IgD-negative memory B cell (primary cell): ENCODE measurements around the gene RPL37A. TPM values are rescaled to one million over a fixed set of nuclear protein-coding genes. Genes with fewer than 3 reads are reported as not detected.
A peak's percentile ranks its signal among the peaks of the same experiment; 100 is the strongest.

Experiments
- H3K27ac Mint-ChIP-seq, 3 donors: one replicate each; pipeline ENCODE4 v1.8.0; 2020 to 2022; ENCODE audit warnings: mild to moderate bottlenecking in 3 of 3, mixed read lengths in 3 of 3, moderate library complexity in 1 of 3
- H3K27me3 Mint-ChIP-seq: one replicate; pipeline ENCODE4 v1.8.0; 2021; ENCODE audit warnings: mixed read lengths
- H3K36me3 Mint-ChIP-seq: one replicate; pipeline ENCODE4 v1.8.0; 2020; ENCODE audit warnings: mild to moderate bottlenecking, mixed read lengths
- H3K4me1 Mint-ChIP-seq, 3 donors: one replicate each; pipeline ENCODE4 v1.8.0; 2020 to 2022; ENCODE audit warnings: mixed read lengths in 3 of 3, mild to moderate bottlenecking in 1 of 3
- H3K4me3 Mint-ChIP-seq, 4 donors: one replicate each; pipeline ENCODE4 v1.8.0; 2020 to 2022; ENCODE audit warnings: mild to moderate bottlenecking in 4 of 4, mixed read lengths in 4 of 4, moderate library complexity in 3 of 4
- H3K9me3 Mint-ChIP-seq, 3 donors: one replicate each; pipeline ENCODE4 v1.8.0; 2020 to 2021; ENCODE audit warnings: mixed read lengths in 3 of 3, mild to moderate bottlenecking in 1 of 3
- polyA plus RNA-seq: library from polyadenylated mRNA; unstranded; fragments of 300-500 nt; fragmentation: Illumina TruSeq; gene quantifications from one replicate; pipeline ENCODE4 v1.2.3, GENCODE V29; 2021

RPL37A gene
- polyA plus RNA-seq: 4,003 TPM

- H3K4me1 Mint-ChIP-seq: peaks cover 35 to 41% (median 40%) of the 10 kb centered on the region in 3 donors
- peak within 1 kb of the TSS; percentile 91 to 98 (median 95) for H3K4me3 Mint-ChIP-seq
- no peaks in the 10 kb centered on the region for H3K27me3 Mint-ChIP-seq
- H3K36me3 Mint-ChIP-seq: peaks cover 5% of the 10 kb centered on the region
- peak within 1 kb of the TSS; percentile 61 to 96 (median 86) for H3K27ac Mint-ChIP-seq
- no peaks in the 10 kb centered on the region for H3K9me3 Mint-ChIP-seq
Observed at GRCh38 chr2:216498379-216499352, at the start of gene RPL37A. TSS of gene RPL37A (plus strand) at chr2:216498844. CDS start at chr2:216498875, 31 bp downstream.

GRCh38 chr2:216450346-216450745, 48.3 kb upstream of the RPL37A start:
- Mint-ChIP-seq H3K27ac (no peak overlapping the region), H3K9me3 (peaks cover 4 to 6% (median 4%) of the 10 kb centered on the region in 3 donors), H3K4me3 (no peak overlapping the region)

GRCh38 chr2:216450784-216451183, 47.9 kb upstream of the RPL37A start:
- H3K9me3 Mint-ChIP-seq: peaks cover 4 to 6% (median 4%) of the 10 kb centered on the region in 3 donors
- H3K4me3 Mint-ChIP-seq: no peak overlapping the region
- H3K4me1 Mint-ChIP-seq: no peaks in the 10 kb centered on the region
- no peaks in the 10 kb centered on the region for H3K27me3 Mint-ChIP-seq
- H3K36me3 Mint-ChIP-seq: peaks cover 31% of the 10 kb centered on the region
- no peak overlapping the region for H3K27ac Mint-ChIP-seq

More at GRCh38 chr2:216450346-216450745, 48.3 kb upstream of the RPL37A start:
- peaks cover 30% of the 10 kb centered on the region for H3K36me3 Mint-ChIP-seq
- H3K27me3 Mint-ChIP-seq: no peaks in the 10 kb centered on the region
- H3K4me1 Mint-ChIP-seq: no peaks in the 10 kb centered on the region

GRCh38 chr2:216453955-216454614, 44.6 kb upstream of the RPL37A start:
- H3K9me3 Mint-ChIP-seq: peaks cover 0 to 1% (median 0%) of the 10 kb centered on the region in 3 donors
- peaks cover 20% of the 10 kb centered on the region for H3K36me3 Mint-ChIP-seq
- H3K27ac Mint-ChIP-seq: no peak overlapping the region
- no peaks in the 10 kb centered on the region for H3K27me3 Mint-ChIP-seq
- no peak overlapping the region for H3K4me3 Mint-ChIP-seq
- no peaks in the 10 kb centered on the region for H3K4me1 Mint-ChIP-seq

- no peaks in the 10 kb centered on the region for H3K4me1 Mint-ChIP-seq
- no peaks in the 10 kb centered on the region for H3K27me3 Mint-ChIP-seq
- H3K36me3 Mint-ChIP-seq: peaks cover 25% of the 10 kb centered on the region
- H3K27ac Mint-ChIP-seq: no peak overlapping the region
- no peak overlapping the region for H3K4me3 Mint-ChIP-seq
- no peaks in the 10 kb centered on the region for H3K9me3 Mint-ChIP-seq
Observed at GRCh38 chr2:216463148-216463547, 35.5 kb upstream of the RPL37A start.

GRCh38 chr2:216464104-216464720, 34.4 kb upstream of the RPL37A start:
- no peaks in the 10 kb centered on the region for H3K9me3 Mint-ChIP-seq
- H3K27ac Mint-ChIP-seq: no peak overlapping the region
- no peaks in the 10 kb centered on the region for H3K4me1 Mint-ChIP-seq
- H3K4me3 Mint-ChIP-seq: no peak overlapping the region
- H3K36me3 Mint-ChIP-seq: peaks cover 25% of the 10 kb centered on the region
- H3K27me3 Mint-ChIP-seq: no peaks in the 10 kb centered on the region

- no peaks in the 10 kb centered on the region for H3K27me3 Mint-ChIP-seq
- no peaks in the 10 kb centered on the region for H3K9me3 Mint-ChIP-seq
- H3K27ac Mint-ChIP-seq: no peak overlapping the region
- H3K4me1 Mint-ChIP-seq: peaks cover 0 to 3% (median 0%) of the 10 kb centered on the region in 3 donors
- H3K36me3 Mint-ChIP-seq: peaks cover 28% of the 10 kb centered on the region
- H3K4me3 Mint-ChIP-seq: no peak overlapping the region
Observed at GRCh38 chr2:216465579-216466195, 33.0 kb upstream of the RPL37A start.

- H3K4me1 Mint-ChIP-seq: peaks cover 0 to 3% (median 0%) of the 10 kb centered on the region in 3 donors
- no peak overlapping the region for H3K4me3 Mint-ChIP-seq
- no peaks in the 10 kb centered on the region for H3K9me3 Mint-ChIP-seq
- H3K36me3 Mint-ChIP-seq: peaks cover 20% of the 10 kb centered on the region
- no peak overlapping the region for H3K27ac Mint-ChIP-seq
- H3K27me3 Mint-ChIP-seq: no peaks in the 10 kb centered on the region
Observed at GRCh38 chr2:216467845-216468244, 30.8 kb upstream of the RPL37A start.

GRCh38 chr2:216469661-216470060, 29.0 kb upstream of the RPL37A start:
- no peak overlapping the region for H3K27ac Mint-ChIP-seq
- peaks cover 13% of the 10 kb centered on the region for H3K36me3 Mint-ChIP-seq

GRCh38 chr2:216473187-216473586, 25.5 kb upstream of the RPL37A start:
- Mint-ChIP-seq H3K36me3 (peaks cover 7% of the 10 kb centered on the region), H3K27ac (no peak overlapping the region), H3K4me1 (peaks cover 10 to 11% (median 11%) of the 10 kb centered on the region in 3 donors), H3K27me3 (no peaks in the 10 kb centered on the region), H3K4me3 (no peak overlapping the region), H3K9me3 (no peaks in the 10 kb centered on the region)

More at GRCh38 chr2:216469661-216470060, 29.0 kb upstream of the RPL37A start:
- no peak overlapping the region for H3K4me3 Mint-ChIP-seq
- H3K9me3 Mint-ChIP-seq: no peaks in the 10 kb centered on the region
- peaks cover under 1 to 3% (median under 1%) of the 10 kb centered on the region in 3 donors for H3K4me1 Mint-ChIP-seq
- no peaks in the 10 kb centered on the region for H3K27me3 Mint-ChIP-seq

- H3K27me3 Mint-ChIP-seq: no peaks in the 10 kb centered on the region
- H3K27ac Mint-ChIP-seq: no peak overlapping the region
- no peaks in the 10 kb centered on the region for H3K9me3 Mint-ChIP-seq
- H3K4me3 Mint-ChIP-seq: peak overlapping the region in 2 of 4 donors; percentile 78 to 84
- H3K4me1 Mint-ChIP-seq: peaks cover 8 to 11% (median 10%) of the 10 kb centered on the region in 3 donors
- peaks cover 7% of the 10 kb centered on the region for H3K36me3 Mint-ChIP-seq
Observed at GRCh38 chr2:216474925-216475670, 23.5 kb upstream of the RPL37A start.

GRCh38 chr2:216475767-216476166, 22.9 kb upstream of the RPL37A start:
- no peaks in the 10 kb centered on the region for H3K27me3 Mint-ChIP-seq

GRCh38 chr2:216477283-216478035, 21.2 kb upstream of the RPL37A start:
- H3K4me3 Mint-ChIP-seq: no peak overlapping the region
- H3K9me3 Mint-ChIP-seq: no peaks in the 10 kb centered on the region
- peaks cover 8 to 11% (median 10%) of the 10 kb centered on the region in 3 donors for H3K4me1 Mint-ChIP-seq
- H3K27ac Mint-ChIP-seq: no peak overlapping the region
- no peaks in the 10 kb centered on the region for H3K27me3 Mint-ChIP-seq
- H3K36me3 Mint-ChIP-seq: peaks cover 9% of the 10 kb centered on the region

More at GRCh38 chr2:216475767-216476166, 22.9 kb upstream of the RPL37A start:
- H3K4me3 Mint-ChIP-seq: peak overlapping the region in 1 of 4 donors; percentile 84
- H3K27ac Mint-ChIP-seq: no peak overlapping the region
- H3K4me1 Mint-ChIP-seq: peaks cover 8 to 11% (median 10%) of the 10 kb centered on the region in 3 donors
- H3K9me3 Mint-ChIP-seq: no peaks in the 10 kb centered on the region
- peaks cover 7% of the 10 kb centered on the region for H3K36me3 Mint-ChIP-seq
